Stimulated activated naive CD8-positive, alpha-beta T cell treated with anti-CD3 and anti-CD28 coated beads, Interleukin-15, amount 100 ng/mL, for 72 hours (primary cell): ENCODE measurements around the gene PNLIP.

Experiments used
- ATAC-seq: fragments of 150-1000 bp; cut with Tn5 transposase; 2 replicates; pipeline ENCODE4 v1.10.0; 2021; ENCODE audit warnings: mild to moderate bottlenecking, moderate library complexity
- DNase-seq, 2 donors: peaks; one replicate each; pipeline ENCODE4 v3.0.0; 2021 to 2022
- H3K27ac Mint-ChIP-seq, 2 donors: one replicate each; pipeline ENCODE4 v1.8.0; 2022; ENCODE audit warnings: mild to moderate bottlenecking in 2 of 2, mixed read lengths in 2 of 2, moderate library complexity in 2 of 2
- H3K27me3 Mint-ChIP-seq: one replicate; pipeline ENCODE4 v1.8.0; 2022; ENCODE audit warnings: mixed read lengths
- H3K4me1 Mint-ChIP-seq: one replicate; pipeline ENCODE4 v1.8.0; 2022; ENCODE audit warnings: mild to moderate bottlenecking, mixed read lengths
- H3K4me3 Mint-ChIP-seq, 2 donors: one replicate each; pipeline ENCODE4 v1.8.0; 2022; ENCODE audit warnings: mild to moderate bottlenecking in 2 of 2, mixed read lengths in 2 of 2, moderate library complexity in 1 of 2
- H3K9me3 Mint-ChIP-seq, 2 donors: one replicate each; pipeline ENCODE4 v1.8.0; 2022; ENCODE audit warnings: mixed read lengths in 2 of 2

Gene PNLIP

GRCh38 chr10:116597543-116597942 is 51.8 kb downstream of the PNLIP start:
- Mint-ChIP-seq H3K4me1 (no peaks in the 10 kb centered on the region), H3K27ac (no peak overlapping the region), H3K9me3 (no peaks in the 10 kb centered on the region), H3K27me3 (peaks cover 8% of the 10 kb centered on the region), H3K4me3 (no peak overlapping the region)
- ATAC-seq = no peak
- DNase-seq = no peak

GRCh38 chr10:116598329-116598728 is 52.6 kb downstream of the PNLIP start:
- Mint-ChIP-seq H3K4me1 (no peaks in the 10 kb centered on the region), H3K4me3 (no peak overlapping the region), H3K9me3 (no peaks in the 10 kb centered on the region), H3K27ac (no peak overlapping the region), H3K27me3 (peaks cover 8% of the 10 kb centered on the region)
- ATAC-seq (no peak), DNase-seq (no peak)

- DNase-seq = no peak
- Mint-ChIP-seq H3K27me3 (peaks cover 8% of the 10 kb centered on the region), H3K4me3 (no peak overlapping the region), H3K4me1 (no peaks in the 10 kb centered on the region), H3K9me3 (no peaks in the 10 kb centered on the region), H3K27ac (no peak overlapping the region)
- ATAC-seq = no peak
Measured at GRCh38 chr10:116599991-116600390, 54.3 kb downstream of the PNLIP start.

- ATAC-seq = no peak
- Mint-ChIP-seq H3K27me3 (peaks cover 22% of the 10 kb centered on the region), H3K4me3 (no peak overlapping the region), H3K9me3 (no peaks in the 10 kb centered on the region), H3K4me1 (no peaks in the 10 kb centered on the region), H3K27ac (no peak overlapping the region)
- DNase-seq = no peak
Measured at GRCh38 chr10:116602648-116603400, 57.1 kb downstream of the PNLIP start.

- ATAC-seq = no peak
- no peak for DNase-seq
- H3K27me3 Mint-ChIP-seq = peaks cover 51% of the 10 kb centered on the region
- H3K4me3 Mint-ChIP-seq = no peak overlapping the region
- no peaks in the 10 kb centered on the region for H3K9me3 Mint-ChIP-seq
- no peak overlapping the region for H3K27ac Mint-ChIP-seq
- peaks cover 5% of the 10 kb centered on the region for H3K4me1 Mint-ChIP-seq
Measured at GRCh38 chr10:116606061-116606483, 60.3 kb downstream of the PNLIP start.

GRCh38 chr10:116607336-116607735 is 61.6 kb downstream of the PNLIP start:
- peaks cover 54% of the 10 kb centered on the region for H3K27me3 Mint-ChIP-seq
- DNase-seq = no peak
- peaks cover 5% of the 10 kb centered on the region for H3K4me1 Mint-ChIP-seq
- no peak overlapping the region for H3K27ac Mint-ChIP-seq
- H3K9me3 Mint-ChIP-seq = no peaks in the 10 kb centered on the region
- no peak overlapping the region for H3K4me3 Mint-ChIP-seq
- no peak for ATAC-seq

GRCh38 chr10:116608686-116609594 is 63.2 kb downstream of the PNLIP start:
- no peaks in the 10 kb centered on the region for H3K9me3 Mint-ChIP-seq
- peak overlapping the region in 1 of 2 donors; percentile 46 for H3K4me3 Mint-ChIP-seq
- DNase-seq = no peak
- peaks cover 5% of the 10 kb centered on the region for H3K4me1 Mint-ChIP-seq
- H3K27ac Mint-ChIP-seq = no peak overlapping the region
- ATAC-seq = no peak
- peaks cover 61% of the 10 kb centered on the region for H3K27me3 Mint-ChIP-seq

- no peak overlapping the region for H3K4me3 Mint-ChIP-seq
- H3K27me3 Mint-ChIP-seq = peaks cover 67% of the 10 kb centered on the region
- no peaks in the 10 kb centered on the region for H3K9me3 Mint-ChIP-seq
- ATAC-seq = no peak
- peaks cover 5% of the 10 kb centered on the region for H3K4me1 Mint-ChIP-seq
- H3K27ac Mint-ChIP-seq = no peak overlapping the region
- DNase-seq = no peak
Measured at GRCh38 chr10:116610443-116611152, 64.9 kb downstream of the PNLIP start.

GRCh38 chr10:116611153-116611545 is 65.4 kb downstream of the PNLIP start:
- no peak for DNase-seq
- no peaks in the 10 kb centered on the region for H3K9me3 Mint-ChIP-seq
- H3K4me1 Mint-ChIP-seq = peaks cover 5% of the 10 kb centered on the region
- H3K4me3 Mint-ChIP-seq = no peak overlapping the region
- ATAC-seq = no peak
- peaks cover 65% of the 10 kb centered on the region for H3K27me3 Mint-ChIP-seq
- H3K27ac Mint-ChIP-seq = no peak overlapping the region

GRCh38 chr10:116612107-116612769 is 66.5 kb downstream of the PNLIP start:
- Mint-ChIP-seq H3K9me3 (no peaks in the 10 kb centered on the region), H3K27ac (no peak overlapping the region), H3K27me3 (peaks cover 60% of the 10 kb centered on the region), H3K4me3 (no peak overlapping the region), H3K4me1 (peaks cover 5% of the 10 kb centered on the region)
- ATAC-seq (no peak), DNase-seq (no peak)

GRCh38 chr10:116613471-116613870 is 67.7 kb downstream of the PNLIP start:
- no peak for DNase-seq
- Mint-ChIP-seq H3K4me3 (no peak overlapping the region), H3K27ac (peak overlapping the region in 1 of 2 donors; percentile 13), H3K4me1 (peaks cover 5% of the 10 kb centered on the region), H3K9me3 (no peaks in the 10 kb centered on the region), H3K27me3 (peaks cover 58% of the 10 kb centered on the region)
- no peak for ATAC-seq

GRCh38 chr10:116614796-116615195 is 69.1 kb downstream of the PNLIP start:
- Mint-ChIP-seq H3K27ac (no peak overlapping the region), H3K9me3 (no peaks in the 10 kb centered on the region), H3K4me3 (no peak overlapping the region), H3K4me1 (no peaks in the 10 kb centered on the region), H3K27me3 (peaks cover 46% of the 10 kb centered on the region)
- DNase-seq (no peak), ATAC-seq (no peak)

- H3K27me3 Mint-ChIP-seq = peaks cover 41% of the 10 kb centered on the region
- H3K4me3 Mint-ChIP-seq = no peak overlapping the region
- ATAC-seq (no peak), DNase-seq (no peak)
- H3K27ac Mint-ChIP-seq = no peak overlapping the region
- H3K9me3 Mint-ChIP-seq = no peaks in the 10 kb centered on the region
- no peaks in the 10 kb centered on the region for H3K4me1 Mint-ChIP-seq
Measured at GRCh38 chr10:116615199-116615776, 69.6 kb downstream of the PNLIP start.
